Measurements from ENCODE around the gene WDR7.

Gene WDR7

DNA sequence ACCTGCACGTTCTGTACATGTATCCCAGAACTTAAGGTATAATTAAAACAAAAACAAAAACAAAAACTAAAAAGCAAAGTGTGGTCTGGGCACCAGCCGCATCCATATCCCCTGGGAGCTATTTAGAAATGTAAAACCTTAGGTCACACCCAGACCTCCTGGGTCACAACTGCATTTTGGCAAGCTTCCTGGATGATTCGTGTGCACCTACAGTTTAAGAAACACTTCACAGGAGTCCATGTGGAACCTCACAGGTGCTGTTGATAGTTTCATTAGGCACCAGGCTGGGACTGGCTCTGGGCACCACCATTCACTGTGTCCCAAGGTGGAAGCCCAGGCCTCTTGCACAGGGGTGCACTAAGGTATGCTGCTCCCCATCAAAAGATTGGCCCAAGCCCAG is 392.1 kb downstream of the WDR7 start:
- no peak for DNase-seq (ENCODE audit: low read depth)

DNA sequence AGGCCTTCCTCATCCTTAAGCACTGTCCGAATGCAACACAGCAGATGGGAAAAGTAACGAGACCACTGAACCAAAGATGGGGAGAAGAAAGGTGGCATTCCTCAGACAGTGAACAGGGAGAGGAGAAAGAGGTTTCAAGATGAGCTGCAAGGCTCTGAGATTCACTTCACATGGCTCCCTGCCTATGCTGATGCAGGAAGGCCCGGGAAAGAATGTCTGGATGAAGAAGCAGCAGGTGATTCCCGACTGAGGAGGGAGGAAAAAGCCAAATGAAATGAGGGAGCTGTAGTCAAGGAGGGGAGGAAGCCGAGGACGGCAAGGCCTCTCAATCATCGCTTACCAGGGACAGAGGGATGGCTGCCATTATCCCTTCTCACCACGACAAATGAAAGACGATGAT is 397.2 kb downstream of the WDR7 start:
- no peak for DNase-seq (ENCODE audit: low read depth)

DNA sequence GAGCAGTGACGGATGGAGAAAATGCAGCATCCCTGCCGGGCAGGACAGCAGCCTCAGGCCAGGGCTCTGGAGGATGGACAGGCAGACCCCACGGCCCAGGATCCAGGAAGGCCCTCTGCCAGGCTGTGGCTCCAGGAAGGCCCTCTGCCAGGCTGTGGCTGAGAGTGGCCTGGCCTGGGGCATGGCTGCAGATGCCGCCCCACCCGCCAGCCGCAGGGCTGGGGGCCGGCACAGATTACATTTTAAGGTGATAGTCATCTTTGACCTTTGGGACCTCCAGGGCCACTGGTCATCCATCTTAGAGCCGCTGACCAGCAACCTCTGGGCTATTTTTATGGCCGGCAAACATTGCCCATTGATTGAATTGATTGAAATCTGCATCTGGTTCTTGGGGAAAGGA is 397.7 kb downstream of the WDR7 start:
- no peak for DNase-seq (ENCODE audit: low read depth)

DNA sequence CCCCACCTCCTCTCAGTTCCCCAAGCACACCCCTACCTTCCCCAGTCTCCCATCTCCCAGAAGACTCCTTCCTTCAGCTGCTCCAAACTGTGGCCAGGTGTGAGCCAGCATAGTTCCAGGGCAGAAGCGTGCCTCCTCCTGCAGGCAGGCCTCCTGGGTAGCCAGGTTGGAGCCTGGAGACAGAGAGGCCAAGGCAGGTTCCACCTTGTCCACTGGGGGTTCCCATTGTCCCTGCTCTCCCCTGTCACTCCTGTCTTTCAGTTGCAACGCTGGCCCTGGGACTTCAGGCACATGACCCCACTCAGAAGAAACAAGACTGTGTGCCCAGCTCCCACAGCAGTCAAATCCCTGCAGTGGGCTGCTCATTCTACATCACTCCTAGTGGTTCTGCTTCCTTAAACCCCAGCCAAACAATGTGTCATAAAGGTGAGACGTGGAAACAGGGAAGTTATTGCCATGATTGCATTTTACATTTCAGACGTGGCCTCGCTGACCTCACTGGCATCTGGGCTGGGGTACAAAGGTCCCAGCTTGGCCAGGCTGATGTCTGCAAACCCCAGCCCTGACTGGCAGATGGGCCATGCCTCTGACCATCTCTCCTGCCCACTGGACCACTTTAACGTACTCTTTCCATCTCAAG is 399.3 kb downstream of the WDR7 start:
- no peak for DNase-seq (ENCODE audit: low read depth)

DNA sequence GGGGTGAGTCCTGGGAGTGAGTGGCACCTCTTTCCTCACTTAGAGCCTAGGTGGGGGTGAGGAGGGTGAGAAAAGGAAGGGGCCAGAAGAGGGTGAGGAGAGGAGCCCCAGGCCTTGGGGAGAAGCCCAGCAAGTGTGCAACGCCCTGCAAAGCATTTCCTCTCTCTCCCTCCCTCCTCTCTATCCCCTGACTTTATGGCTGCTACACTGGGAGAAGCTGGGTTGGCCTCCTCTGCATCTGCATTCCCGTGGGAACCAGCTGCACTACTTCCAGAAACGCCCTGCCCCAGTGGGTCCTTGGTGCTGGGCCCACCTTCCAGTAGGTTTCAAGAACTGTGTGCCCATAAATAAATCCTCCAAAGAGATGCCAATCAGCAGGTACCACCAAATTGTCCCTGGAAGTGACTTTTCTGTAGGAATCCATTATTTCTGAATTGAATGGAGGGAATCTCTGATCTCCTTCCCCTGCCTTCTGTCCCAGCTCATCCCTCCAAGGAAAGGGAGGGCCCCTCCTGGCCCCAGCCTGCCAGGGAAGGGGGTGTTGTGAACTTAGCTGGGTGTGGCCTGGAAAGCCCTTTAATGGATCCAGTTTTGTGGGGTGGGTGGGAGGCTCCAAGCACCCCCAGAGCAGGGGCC is 400.0 kb downstream of the WDR7 start:
- DNase-seq (ENCODE audit: low read depth): no peak

DNA sequence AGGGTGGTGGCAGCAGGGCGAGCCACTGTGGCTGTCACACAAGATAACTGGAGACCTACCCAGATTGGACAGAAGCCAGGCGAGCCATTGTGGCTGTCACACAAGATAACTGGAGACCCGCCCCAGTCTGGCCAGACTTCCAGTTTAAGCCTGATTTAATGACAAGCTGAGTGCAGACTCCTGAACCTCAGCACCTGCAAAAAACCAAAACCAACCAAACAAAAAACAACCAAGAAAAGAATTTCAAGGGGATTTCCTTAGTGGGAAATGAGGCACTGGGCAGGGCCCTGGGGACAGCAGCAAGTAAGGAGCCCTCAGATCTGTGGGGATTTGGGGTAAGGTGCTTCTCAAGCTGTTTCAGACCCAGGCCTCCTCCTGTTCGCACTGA is 400.5 kb downstream of the WDR7 start:
- no peak for DNase-seq (ENCODE audit: low read depth)

DNA sequence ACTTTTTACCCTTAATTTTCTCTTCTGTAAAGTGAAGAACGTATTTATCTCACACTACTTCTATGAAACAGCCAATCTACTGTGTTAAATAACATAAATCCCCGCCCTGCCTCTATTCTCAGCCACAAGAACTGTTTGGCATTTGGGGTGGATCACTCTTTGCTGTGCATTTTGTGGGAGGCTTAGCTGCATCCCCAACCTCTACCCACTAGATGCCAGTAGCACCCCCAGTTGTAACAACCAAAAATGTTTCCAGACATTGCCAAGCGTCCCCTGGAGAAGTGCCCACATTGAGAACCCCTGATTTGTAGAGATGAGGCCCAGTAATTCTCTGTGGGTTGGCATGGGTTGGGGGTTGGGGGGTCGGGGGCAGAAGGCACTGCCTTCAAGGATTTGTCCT is 401.0 kb downstream of the WDR7 start:
- no peak for DNase-seq (ENCODE audit: low read depth)

DNA sequence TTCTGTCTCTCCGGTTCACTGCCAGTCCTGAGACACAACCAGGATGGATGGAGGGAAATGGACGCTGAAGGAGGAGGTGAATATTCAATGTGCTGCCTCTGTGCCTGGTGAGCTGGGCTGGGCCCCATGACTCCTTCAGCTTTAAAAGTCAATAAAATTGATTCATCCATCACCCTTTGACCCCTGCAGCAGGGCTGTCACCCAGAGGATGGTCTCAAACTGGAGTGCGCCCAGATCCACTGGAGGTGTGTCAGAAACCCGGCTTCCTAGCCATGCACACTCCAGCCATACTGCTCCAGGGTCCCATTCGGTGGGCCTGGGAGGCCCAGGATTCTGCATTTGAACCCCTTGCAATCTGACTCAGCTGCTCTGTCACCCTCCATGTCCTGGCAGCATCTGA is 401.6 kb downstream of the WDR7 start:
- no peak for DNase-seq (ENCODE audit: low read depth)

DNA sequence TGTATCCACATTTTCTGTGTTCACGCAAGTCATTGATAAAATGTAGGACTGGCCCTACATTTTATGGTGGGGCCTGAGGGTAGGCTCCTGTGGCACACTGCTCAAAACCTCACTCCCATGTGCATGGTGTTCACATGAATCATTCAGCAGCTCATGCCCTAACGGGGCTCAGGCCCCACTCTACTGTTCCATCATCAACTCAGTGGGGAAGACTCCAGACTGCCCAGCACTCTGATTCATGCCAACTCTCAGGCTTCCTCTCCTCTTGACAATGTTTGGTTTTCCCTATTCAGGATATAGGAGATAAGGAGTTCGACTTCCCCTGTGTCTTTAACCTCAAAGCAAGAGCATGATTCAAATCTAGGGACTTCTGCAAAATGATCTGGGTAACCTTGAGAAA is 403.7 kb downstream of the WDR7 start:
- no peak for DNase-seq (ENCODE audit: low read depth)

DNA sequence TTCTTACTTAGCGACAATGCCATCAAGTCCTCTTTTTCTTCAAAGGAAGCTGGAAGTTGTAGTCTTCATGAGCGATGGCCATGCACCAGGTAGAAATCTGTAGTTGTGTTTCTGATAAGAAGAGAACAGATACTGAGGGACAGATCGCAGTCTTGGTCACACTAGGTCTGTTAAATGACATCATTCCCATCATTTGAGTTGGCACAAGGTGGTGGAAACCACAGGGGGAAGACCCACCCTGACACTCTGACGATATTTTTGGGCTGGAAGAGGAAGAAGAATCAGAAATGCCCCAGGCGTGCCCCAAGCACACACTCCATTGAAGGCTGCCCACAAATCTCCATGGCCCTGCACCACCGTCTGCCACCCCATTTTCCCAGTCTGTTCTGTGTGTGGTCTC is 406.7 kb downstream of the WDR7 start:
- no peak for DNase-seq (ENCODE audit: low read depth)

DNA sequence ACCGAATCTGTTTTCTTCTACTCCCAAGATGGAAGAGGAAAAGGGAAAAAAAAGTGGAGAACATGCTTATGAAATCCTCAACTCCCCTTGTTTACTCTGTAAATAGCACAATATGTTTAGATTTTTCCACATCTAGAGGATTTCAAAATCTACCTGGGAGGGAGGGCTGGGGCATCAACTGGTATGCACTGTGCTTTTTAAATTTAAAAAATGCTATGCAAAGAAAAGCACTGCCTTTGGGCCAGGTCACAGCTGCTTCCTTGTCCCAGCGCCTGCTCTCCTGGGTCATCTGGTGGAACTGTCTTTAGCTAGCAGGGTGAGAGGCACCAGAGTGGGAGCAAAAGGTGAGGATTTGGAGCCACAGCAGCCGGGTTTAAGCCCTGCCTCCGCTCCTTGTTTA is 407.6 kb downstream of the WDR7 start:
- no peak for DNase-seq (ENCODE audit: low read depth)

DNA sequence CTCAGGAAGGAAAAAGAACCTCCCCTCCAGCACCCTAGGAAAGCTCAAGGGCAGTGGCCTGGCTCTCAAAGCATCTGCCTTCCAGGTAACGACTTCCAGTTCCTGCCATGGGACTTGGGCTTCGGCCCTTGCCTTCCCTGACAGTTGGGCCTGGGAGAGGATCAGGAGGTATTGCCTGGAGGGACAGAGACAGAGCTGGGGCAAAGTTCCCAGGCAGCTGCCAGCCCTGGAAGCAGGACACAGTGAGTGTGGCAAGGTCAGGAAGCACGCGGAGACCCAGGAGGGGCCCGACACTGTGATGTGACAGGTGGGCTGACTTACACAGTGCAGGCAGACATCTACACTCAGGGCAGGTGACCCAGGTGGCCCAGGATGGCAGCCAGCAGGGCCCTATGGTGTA is 408.2 kb downstream of the WDR7 start:
- no peak for DNase-seq (ENCODE audit: low read depth)

DNA sequence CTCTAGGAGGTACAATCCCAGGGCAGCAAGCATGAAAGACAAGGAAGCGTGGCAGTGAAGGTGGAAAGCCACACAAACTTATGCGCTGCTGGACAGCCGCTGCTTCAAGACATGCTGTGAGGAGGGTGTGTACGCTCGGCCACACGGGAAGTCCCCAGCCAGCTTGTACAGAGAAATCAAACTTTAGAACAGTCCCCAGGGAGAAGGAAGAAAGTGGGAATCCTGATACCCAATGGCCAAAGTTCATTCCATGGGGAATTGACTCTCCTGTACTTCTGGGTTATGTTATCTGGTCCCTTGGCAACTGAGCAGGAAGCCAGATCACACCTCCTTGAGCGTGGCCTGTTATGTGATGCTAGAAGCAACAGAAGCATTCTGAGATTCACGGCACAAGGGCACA is 409.7 kb downstream of the WDR7 start:
- DNase-seq (ENCODE audit: low read depth): no peak

DNA sequence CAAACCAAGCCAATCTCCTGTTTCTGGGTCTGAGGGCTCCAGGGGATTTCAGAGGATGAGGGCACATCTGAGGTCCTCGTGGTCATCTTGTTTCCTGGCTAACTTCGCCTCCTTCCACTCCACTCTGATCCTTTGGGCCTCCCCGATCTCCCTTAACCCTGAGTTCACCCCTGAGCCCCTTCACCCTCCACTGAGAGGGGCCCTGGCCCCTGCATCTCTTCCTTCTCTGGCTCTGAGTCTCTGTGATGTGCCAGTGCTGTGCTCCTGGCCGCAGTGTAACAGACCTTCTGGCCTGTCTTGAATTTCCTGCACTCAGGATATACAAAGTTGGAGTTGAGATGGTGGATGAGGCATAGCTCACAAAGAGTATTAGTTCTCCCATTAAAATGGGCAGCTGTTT is 411.0 kb downstream of the WDR7 start:
- no peak for DNase-seq (ENCODE audit: low read depth)

DNA sequence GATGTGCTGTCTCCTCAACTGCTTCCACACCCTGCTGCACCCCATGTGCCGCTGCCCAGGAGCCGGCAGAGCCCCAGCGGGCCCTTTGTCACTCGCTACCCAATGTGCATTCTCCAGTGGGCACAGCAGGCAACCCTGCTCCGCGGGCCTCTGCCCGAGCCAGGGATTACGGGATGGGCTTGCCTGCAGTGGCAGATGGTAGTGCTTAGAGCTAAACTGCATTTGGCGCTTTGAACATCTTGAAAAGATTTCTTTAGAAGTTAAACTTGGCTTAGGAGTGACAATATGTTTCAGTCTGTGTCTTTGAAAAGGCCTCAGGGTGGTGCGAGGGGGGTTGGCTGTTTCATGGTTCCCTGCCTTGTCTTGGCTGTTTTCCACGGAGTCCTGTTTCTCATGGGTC is 411.7 kb downstream of the WDR7 start:
- no peak for DNase-seq (ENCODE audit: low read depth)

DNA sequence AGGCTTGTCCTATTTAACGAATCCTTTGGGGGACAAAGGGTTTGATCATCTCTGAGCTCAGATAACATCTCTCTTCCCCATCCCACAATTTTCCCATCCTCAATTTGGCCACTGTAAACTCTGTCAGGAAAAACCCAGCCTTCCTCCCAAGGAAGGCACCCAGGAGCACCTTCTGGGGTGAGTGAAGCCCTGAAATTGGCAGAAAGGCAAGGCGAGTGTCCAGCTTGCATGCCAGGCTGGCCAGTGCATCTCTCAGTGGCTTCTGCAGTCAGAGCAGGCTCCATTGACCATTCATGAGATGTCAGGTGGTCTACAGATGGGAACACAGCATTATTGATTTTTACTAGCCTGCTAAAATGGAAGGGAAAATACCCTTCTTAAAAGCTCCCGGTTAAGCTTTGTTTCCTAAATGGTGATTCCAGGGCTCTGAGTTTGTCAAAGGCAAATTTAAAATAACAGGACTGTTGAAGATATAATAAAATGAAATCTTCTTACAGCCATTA is 412.5 kb downstream of the WDR7 start:
- DNase-seq (ENCODE audit: low read depth): no peak

DNA sequence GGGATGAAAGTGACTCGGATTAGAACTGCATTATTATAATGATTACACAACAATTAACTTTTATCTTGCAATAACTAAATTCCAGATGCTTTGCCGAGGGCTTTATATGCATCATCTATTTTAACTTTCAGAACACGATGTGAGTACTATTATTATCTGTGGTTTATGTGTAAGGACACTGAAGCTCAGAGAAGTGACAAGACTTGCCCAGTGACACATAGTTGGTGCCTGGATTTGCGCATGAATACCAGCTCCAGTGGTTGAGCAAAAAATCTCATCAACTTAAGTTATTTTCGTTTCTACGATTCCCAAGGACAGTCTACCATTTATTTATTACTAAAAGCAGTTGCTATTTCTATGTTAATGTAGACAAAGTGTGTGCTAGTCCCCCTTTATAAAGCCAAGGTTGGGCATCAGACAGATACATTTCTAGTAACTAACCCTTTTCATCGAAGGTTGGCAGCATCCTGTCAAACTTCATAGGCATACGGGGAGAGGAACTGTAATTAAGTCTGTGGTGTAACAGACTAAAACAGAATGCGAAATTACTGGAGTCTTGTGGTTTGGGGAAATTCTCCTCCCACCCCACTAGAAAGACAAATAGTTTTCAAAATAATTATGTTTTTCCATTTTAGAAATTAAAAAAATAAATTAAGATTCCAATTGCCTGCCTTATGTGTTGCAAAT is 422.5 kb downstream of the WDR7 start:
- DNase-seq (ENCODE audit: low read depth): no peak

DNA sequence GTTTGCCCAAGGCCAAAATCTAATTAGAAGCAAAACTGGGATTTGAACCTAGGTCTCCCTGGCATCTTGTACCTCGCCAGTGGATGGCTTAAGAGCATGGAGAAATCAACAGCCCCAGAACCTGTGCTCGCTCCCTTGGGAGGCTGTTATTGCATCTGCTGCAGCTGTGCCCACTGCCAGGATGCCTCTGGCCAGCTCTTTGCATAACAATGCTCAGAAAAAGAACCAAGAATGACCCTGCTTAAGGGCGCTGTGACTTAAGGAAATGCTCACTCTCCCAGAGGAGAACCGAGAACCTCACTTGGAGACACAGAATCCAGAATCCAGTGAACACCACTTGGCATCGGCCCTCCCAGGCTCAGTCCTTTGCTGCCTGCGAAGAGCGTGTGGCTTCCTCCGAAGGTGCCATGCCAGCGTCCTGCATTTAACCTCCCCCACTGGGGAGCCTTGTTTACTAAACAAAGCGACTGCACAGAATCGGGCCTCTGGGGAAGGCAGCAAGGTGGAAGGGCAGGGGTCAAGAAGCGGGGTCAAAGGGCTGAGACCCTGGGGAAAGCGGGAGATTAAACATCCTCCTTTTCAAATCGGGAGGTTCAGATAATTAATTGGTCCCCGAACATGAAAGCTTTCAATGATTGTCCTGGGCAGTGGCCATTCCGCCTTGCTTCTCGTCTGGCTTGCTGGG is 424.7 kb downstream of the WDR7 start:
- no peak for DNase-seq (ENCODE audit: low read depth)

DNA sequence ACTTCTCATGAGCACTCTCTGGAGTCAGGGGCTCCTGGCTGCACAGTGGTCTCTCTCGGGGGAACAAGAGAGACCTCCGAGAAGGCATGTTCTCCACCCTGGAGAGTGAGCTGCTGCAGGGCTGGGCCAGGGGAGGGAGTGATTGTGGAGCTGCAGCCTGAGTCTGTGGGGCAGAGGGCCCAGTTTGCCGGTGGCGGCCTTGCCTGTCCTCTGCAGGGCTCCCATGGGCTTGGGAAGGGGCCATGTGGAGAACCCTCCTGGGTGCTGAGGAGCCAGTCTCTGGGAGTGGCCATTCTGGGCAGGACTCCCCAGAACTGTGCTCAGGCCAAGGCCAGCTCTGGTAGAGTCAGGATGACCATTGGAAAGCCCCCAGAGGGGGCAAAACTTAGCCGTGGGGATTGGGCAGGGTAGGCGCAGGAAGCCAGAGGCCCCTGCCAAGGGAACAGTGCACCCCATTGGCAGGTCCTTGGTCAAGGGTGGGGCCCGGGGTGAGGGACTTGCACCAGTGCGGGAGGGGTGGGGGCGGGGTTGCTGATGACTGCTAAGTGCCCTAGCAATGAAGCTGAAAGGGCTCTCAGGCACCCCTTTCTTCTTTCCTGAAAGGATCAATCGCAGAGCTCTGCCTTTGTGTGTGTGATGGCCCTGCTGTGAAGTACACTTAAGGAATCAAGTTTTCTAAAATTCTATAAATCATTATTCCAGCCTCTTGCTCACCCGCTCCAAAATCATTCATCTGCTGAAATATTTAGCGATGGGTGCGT is 426.0 kb downstream of the WDR7 start:
- no peak for DNase-seq (ENCODE audit: low read depth)

DNA sequence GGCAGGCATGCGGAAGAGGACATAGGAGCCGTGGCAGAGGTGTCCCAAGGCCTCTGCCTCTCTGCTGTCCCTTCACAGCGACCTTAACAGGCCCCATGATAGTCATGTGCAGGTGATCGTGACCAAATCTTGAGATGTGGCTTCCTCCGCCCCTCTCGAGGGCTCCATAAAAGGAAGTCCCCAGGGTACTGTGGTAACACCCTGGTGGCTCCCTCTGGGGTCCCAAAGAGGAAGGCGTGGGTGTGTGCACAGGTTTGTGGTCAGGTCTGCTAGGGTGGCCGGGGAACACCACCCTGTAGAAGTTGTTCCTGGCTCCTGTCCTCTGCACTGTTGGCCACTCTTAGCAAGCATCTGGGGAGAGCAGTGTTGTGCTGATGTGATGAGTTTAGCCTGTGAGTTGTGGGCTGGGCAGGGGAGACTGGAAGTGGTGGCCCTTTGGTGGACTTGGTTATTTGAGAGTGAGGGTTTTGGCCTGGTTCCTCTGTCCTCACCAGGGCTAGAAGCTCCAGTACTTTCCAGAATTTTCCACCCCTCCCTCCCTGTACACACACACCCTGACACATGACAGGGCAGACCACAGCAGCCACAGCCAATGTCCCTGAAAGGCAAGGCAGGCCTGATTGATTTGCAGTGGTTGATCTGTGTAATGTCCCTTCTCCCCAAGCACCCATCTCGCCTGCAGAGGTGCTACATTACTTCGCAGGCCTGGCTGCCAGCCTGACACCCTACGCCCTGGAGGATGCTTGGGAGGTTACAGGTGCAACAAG is 426.8 kb downstream of the WDR7 start:
- DNase-seq (ENCODE audit: low read depth): no peak

DNA sequence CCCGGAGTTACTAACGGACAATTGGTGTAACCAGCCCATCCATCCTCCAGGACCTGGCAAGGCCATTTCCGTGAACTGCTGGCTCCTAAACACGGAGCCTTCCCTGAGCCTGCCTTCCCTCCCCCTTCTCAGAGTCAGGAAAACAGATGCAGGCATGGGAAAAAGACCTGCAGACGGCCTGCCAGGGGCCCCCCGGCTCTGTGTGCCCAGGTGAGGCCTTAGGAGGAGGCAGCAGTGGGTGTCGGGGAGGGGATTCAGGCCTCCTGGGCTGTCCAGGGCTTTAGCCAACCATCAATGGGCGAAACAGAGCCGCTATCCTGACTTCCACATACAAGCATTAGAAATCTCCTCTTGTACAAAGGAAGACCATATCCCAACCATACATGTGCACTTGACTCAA is 427.5 kb downstream of the WDR7 start:
- no peak for DNase-seq (ENCODE audit: low read depth)

DNA sequence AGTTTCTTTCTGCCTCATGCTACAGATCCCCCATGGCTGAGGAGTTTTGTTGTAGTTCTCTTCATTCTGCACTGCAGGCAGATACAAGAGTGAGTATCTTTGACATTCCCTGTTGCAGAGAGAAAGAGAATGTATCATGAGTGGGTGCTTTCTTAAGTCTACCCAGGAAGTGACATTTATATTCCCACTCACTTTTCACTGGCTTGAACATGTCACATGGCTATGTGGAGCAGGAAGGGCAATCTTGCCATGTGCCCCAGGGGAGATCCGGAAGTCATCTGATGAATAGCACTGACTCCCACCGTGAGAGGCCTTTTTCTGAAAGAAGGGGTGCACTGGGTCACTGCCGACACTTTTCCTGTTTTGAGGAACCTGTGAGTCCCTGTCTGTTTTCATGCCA is 429.3 kb downstream of the WDR7 start:
- no peak for DNase-seq (ENCODE audit: low read depth)

Measured in activated T-helper 1 cell treated with Interleukin-2 at 50 U/mL for 16 hours (primary cell).